Stimulated activated effector memory CD8-positive, alpha-beta T cell treated with anti-CD3 and anti-CD28 coated beads, Interleukin-12 subunit alpha, Interleukin-12 subunit beta, amount 100 ng/mL, for 72 hours (primary cell): ENCODE data around the gene OR6C76.
"Not testable (repeated sequence)": the region's sequence is repeated elsewhere in the genome, so short reads cannot be mapped to it uniquely, and the experiment has no call there.

Experiments used
- ATAC-seq: fragments of 150-1000 bp; cut with Tn5 transposase; 2 replicates; pipeline ENCODE4 v1.10.0; 2021
- DNase-seq, 2 donors: peaks; one replicate each; pipeline ENCODE4 v3.0.0; 2021 to 2022; ENCODE audit warnings: low spot score in 2 of 2
- H3K27ac Mint-ChIP-seq: one replicate; pipeline ENCODE4 v1.8.0; 2022; ENCODE audit warnings: mild to moderate bottlenecking, mixed read lengths
- H3K36me3 Mint-ChIP-seq: one replicate; pipeline ENCODE4 v1.8.0; 2022; ENCODE audit warnings: mild to moderate bottlenecking, mixed read lengths
- H3K4me1 Mint-ChIP-seq: one replicate; pipeline ENCODE4 v1.8.0; 2022; ENCODE audit warnings: mixed read lengths
- H3K4me3 Mint-ChIP-seq: one replicate; pipeline ENCODE4 v1.8.0; 2022; ENCODE audit warnings: mild to moderate bottlenecking, mixed read lengths
- H3K9me3 Mint-ChIP-seq: one replicate; pipeline ENCODE4 v1.8.0; 2022; ENCODE audit warnings: mixed read lengths

Gene OR6C76

GRCh38 chr12:55425954-55426353 is at the start of gene OR6C76:
TSS of gene OR6C76 (plus strand) at chr12:55426254. CDS start at chr12:55426254, 0 bp downstream.
- Mint-ChIP-seq H3K4me3 (no peak within 1 kb of the TSS), H3K4me1 (no peaks in the 10 kb centered on the region), H3K27ac (no peak within 1 kb of the TSS), H3K36me3 (no peaks in the 10 kb centered on the region), H3K9me3 (no peaks in the 10 kb centered on the region)
- no peak for DNase-seq
- ATAC-seq = no peak

GRCh38 chr12:55385891-55386290 is 40.2 kb upstream of the OR6C76 start:
- DNase-seq (no peak), ATAC-seq (no peak)
- no peak overlapping the region for H3K4me3 Mint-ChIP-seq
- no peaks in the 10 kb centered on the region for H3K4me1 Mint-ChIP-seq
- no peaks in the 10 kb centered on the region for H3K36me3 Mint-ChIP-seq
- H3K27ac Mint-ChIP-seq = no peak overlapping the region
- H3K9me3 Mint-ChIP-seq = no peaks in the 10 kb centered on the region

- ATAC-seq = peak; percentile 28
- no peak for DNase-seq
- Mint-ChIP-seq H3K4me3 (no peak overlapping the region), H3K27ac (no peak overlapping the region), H3K4me1 (no peaks in the 10 kb centered on the region), H3K36me3 (no peaks in the 10 kb centered on the region), H3K9me3 (no peaks in the 10 kb centered on the region)
Measured at GRCh38 chr12:55392032-55392795, 33.8 kb upstream of the OR6C76 start.

- Mint-ChIP-seq H3K4me3 (no peak overlapping the region), H3K4me1 (no peaks in the 10 kb centered on the region), H3K27ac (no peak overlapping the region), H3K9me3 (no peaks in the 10 kb centered on the region), H3K36me3 (no peaks in the 10 kb centered on the region)
- ATAC-seq (no peak), DNase-seq (no peak)
Measured at GRCh38 chr12:55396326-55396725, 29.7 kb upstream of the OR6C76 start.

GRCh38 chr12:55400229-55400628 is 25.8 kb upstream of the OR6C76 start, which contains the start of gene OR6C65:
TSS of gene OR6C65 (plus strand) at chr12:55400529. CDS start at chr12:55400529, 0 bp downstream.
- Mint-ChIP-seq H3K27ac (no peak within 1 kb of the TSS), H3K36me3 (no peaks in the 10 kb centered on the region), H3K4me1 (no peaks in the 10 kb centered on the region), H3K9me3 (no peaks in the 10 kb centered on the region), H3K4me3 (no peak within 1 kb of the TSS)
- DNase-seq (no peak), ATAC-seq (no peak)

- no peak for DNase-seq
- Mint-ChIP-seq H3K36me3 (no peaks in the 10 kb centered on the region), H3K4me1 (no peaks in the 10 kb centered on the region), H3K9me3 (no peaks in the 10 kb centered on the region), H3K27ac (no peak overlapping the region), H3K4me3 (no peak overlapping the region)
- ATAC-seq = no peak
Measured at GRCh38 chr12:55407866-55408265, 18.2 kb upstream of the OR6C76 start.

- not testable (repeated sequence) for ATAC-seq, H3K27ac Mint-ChIP-seq, DNase-seq, H3K36me3 Mint-ChIP-seq, H3K4me1 Mint-ChIP-seq, H3K9me3 Mint-ChIP-seq, H3K4me3 Mint-ChIP-seq
Measured at GRCh38 chr12:55409133-55409532, 16.9 kb upstream of the OR6C76 start.

GRCh38 chr12:55412138-55412537 is 13.9 kb upstream of the OR6C76 start:
- not testable (repeated sequence) for H3K4me1 Mint-ChIP-seq, H3K4me3 Mint-ChIP-seq, H3K27ac Mint-ChIP-seq, ATAC-seq, H3K9me3 Mint-ChIP-seq, H3K36me3 Mint-ChIP-seq, DNase-seq

GRCh38 chr12:55413498-55414388 is 12.3 kb upstream of the OR6C76 start:
- H3K4me3 Mint-ChIP-seq, H3K36me3 Mint-ChIP-seq, H3K27ac Mint-ChIP-seq, H3K9me3 Mint-ChIP-seq, DNase-seq, H3K4me1 Mint-ChIP-seq: not testable (repeated sequence)
- peak; percentile 36 for ATAC-seq

GRCh38 chr12:55414396-55414823 is 11.6 kb upstream of the OR6C76 start:
- H3K4me3 Mint-ChIP-seq, H3K27ac Mint-ChIP-seq, DNase-seq, H3K4me1 Mint-ChIP-seq, H3K9me3 Mint-ChIP-seq, H3K36me3 Mint-ChIP-seq: not testable (repeated sequence)
- ATAC-seq = peak; percentile 22

- peak; percentile 76 for ATAC-seq
- H3K36me3 Mint-ChIP-seq, DNase-seq, H3K4me1 Mint-ChIP-seq, H3K4me3 Mint-ChIP-seq, H3K9me3 Mint-ChIP-seq, H3K27ac Mint-ChIP-seq: not testable (repeated sequence)
Measured at GRCh38 chr12:55414889-55415288, 11.2 kb upstream of the OR6C76 start.

- no peak for ATAC-seq
- peaks cover 7% of the 10 kb centered on the region for H3K4me1 Mint-ChIP-seq
- DNase-seq = no peak
- no peak overlapping the region for H3K4me3 Mint-ChIP-seq
- no peaks in the 10 kb centered on the region for H3K9me3 Mint-ChIP-seq
- H3K36me3 Mint-ChIP-seq = no peaks in the 10 kb centered on the region
- no peak overlapping the region for H3K27ac Mint-ChIP-seq
Measured at GRCh38 chr12:55416961-55417360, 9.1 kb upstream of the OR6C76 start.

GRCh38 chr12:55420307-55420962 is 5.6 kb upstream of the OR6C76 start:
- Mint-ChIP-seq H3K27ac (no peak overlapping the region), H3K9me3 (no peaks in the 10 kb centered on the region), H3K36me3 (no peaks in the 10 kb centered on the region), H3K4me1 (peaks cover 3% of the 10 kb centered on the region), H3K4me3 (no peak overlapping the region)
- ATAC-seq = no peak
- no peak for DNase-seq

- no peaks in the 10 kb centered on the region for H3K36me3 Mint-ChIP-seq
- no peaks in the 10 kb centered on the region for H3K4me1 Mint-ChIP-seq
- H3K9me3 Mint-ChIP-seq = no peaks in the 10 kb centered on the region
- H3K4me3 Mint-ChIP-seq = no peak overlapping the region
- H3K27ac Mint-ChIP-seq = no peak overlapping the region
- ATAC-seq (no peak), DNase-seq (no peak)
Measured at GRCh38 chr12:55428331-55429243, 2.5 kb downstream of the OR6C76 start.
